H9 (cell line): ENCODE measurements around the gene IGSF10. TPM values are rescaled to one million over a fixed set of nuclear protein-coding genes. Genes with fewer than 3 reads are reported as not detected.

ENCODE experiments used
- DNase-seq: peaks from one replicate; pipeline ENCODE4 v3.0.0-alpha.2; 2017
- H2AFZ ChIP-seq: one replicate; pipeline ENCODE4 v1.6.1; 2013; ENCODE audit warnings: mild to moderate bottlenecking, low read length, control low read depth, moderate library complexity
- H2AK5ac ChIP-seq: 2 replicates; pipeline ENCODE4 v1.6.1; 2013; ENCODE audit warnings: low read length, control low read depth, mixed read lengths; ENCODE audit not compliant: insufficient read length
- H2BK120ac ChIP-seq: one replicate; pipeline ENCODE4 v1.6.1; 2013; ENCODE audit warnings: low read depth, mild to moderate bottlenecking, low read length, control low read depth, inconsistent platforms; ENCODE audit not compliant: poor library complexity, severe bottlenecking
- H2BK12ac ChIP-seq: 2 replicates; pipeline ENCODE4 v1.6.1; 2013; ENCODE audit warnings: low read length, control low read depth, mixed read lengths, low read depth; ENCODE audit not compliant: insufficient read length
- H2BK15ac ChIP-seq: 2 replicates; pipeline ENCODE4 v1.6.1; 2013; ENCODE audit warnings: low read depth, low read length, control low read depth
- H2BK20ac ChIP-seq: one replicate; pipeline ENCODE4 v1.6.1; 2013; ENCODE audit warnings: low read depth, mild to moderate bottlenecking, low read length, control low read depth, inconsistent platforms; ENCODE audit not compliant: poor library complexity, severe bottlenecking
- H2BK5ac ChIP-seq: 2 replicates; pipeline ENCODE4 v1.6.1; 2013; ENCODE audit warnings: low read length, control low read depth, mixed read lengths; ENCODE audit not compliant: insufficient read length
- H3K14ac ChIP-seq: 2 replicates; pipeline ENCODE4 v1.6.1; 2013; ENCODE audit warnings: low read length, control low read depth; ENCODE audit not compliant: insufficient read depth
- H3K18ac ChIP-seq: 2 replicates; pipeline ENCODE4 v1.6.1; 2013; ENCODE audit warnings: low read depth, mild to moderate bottlenecking, mixed read lengths, low read length, control low read depth; ENCODE audit not compliant: insufficient read length
- H3K23ac ChIP-seq: 2 replicates; pipeline ENCODE4 v1.6.1; 2013; ENCODE audit warnings: low read length, control low read depth, mixed read lengths, low read depth; ENCODE audit not compliant: insufficient read length
- H3K23me2 ChIP-seq: 2 replicates; pipeline ENCODE4 v1.6.1; 2013; ENCODE audit warnings: low read depth, mild to moderate bottlenecking, mixed read lengths, low read length, control low read depth; ENCODE audit not compliant: insufficient read length, poor library complexity, severe bottlenecking
- H3K27ac ChIP-seq: 2 replicates; pipeline ENCODE4 v1.5.1; 2013; ENCODE audit warnings: low read length, control low read depth, mixed read lengths, low read depth; ENCODE audit not compliant: insufficient read length
- H3K27me3 ChIP-seq: 2 replicates; pipeline ENCODE4 v1.6.1; 2013; ENCODE audit warnings: low read length, control low read depth, inconsistent platforms; ENCODE audit not compliant: insufficient read depth
- H3K4ac ChIP-seq: 2 replicates; pipeline ENCODE4 v1.6.1; 2013; ENCODE audit warnings: low read depth, mild to moderate bottlenecking, control low read depth, inconsistent platforms, low read length, moderate library complexity
- H3K4me1 ChIP-seq: 2 replicates; pipeline ENCODE4 v1.6.1; 2013; ENCODE audit warnings: low read length, control low read depth, inconsistent platforms; ENCODE audit not compliant: insufficient read depth
- H3K4me2 ChIP-seq: 2 replicates; pipeline ENCODE4 v1.6.1; 2013; ENCODE audit warnings: low read length, control low read depth, mixed read lengths; ENCODE audit not compliant: insufficient read length, insufficient read depth
- H3K56ac ChIP-seq: 2 replicates; pipeline ENCODE4 v1.6.1; 2013; ENCODE audit warnings: low read depth, mild to moderate bottlenecking, mixed read lengths, low read length, control low read depth; ENCODE audit not compliant: insufficient read length
- H3K79me1 ChIP-seq: 2 replicates; pipeline ENCODE4 v1.6.1; 2013; ENCODE audit warnings: low read depth, mild to moderate bottlenecking, moderate library complexity, low read length, control low read depth, inconsistent platforms; ENCODE audit not compliant: insufficient read depth, poor library complexity, severe bottlenecking
- H3K79me2 ChIP-seq: 2 replicates; pipeline ENCODE4 v1.6.1; 2013; ENCODE audit warnings: low read length, control low read depth, inconsistent platforms; ENCODE audit not compliant: insufficient read depth
- H3K9ac ChIP-seq: 2 replicates; pipeline ENCODE4 v1.6.1; 2013; ENCODE audit warnings: low read length, control low read depth, mixed read lengths; ENCODE audit not compliant: insufficient read length; ENCODE audit errors: extremely low read depth
- H3K9me3 ChIP-seq: one replicate; pipeline ENCODE4 v1.6.1; 2013; ENCODE audit warnings: low read depth, low read length, inconsistent platforms; ENCODE audit not compliant: control insufficient read depth
- H3T11ph ChIP-seq: one replicate; pipeline ENCODE4 v1.6.1; 2013; ENCODE audit warnings: mild to moderate bottlenecking, low read length, control low read depth, inconsistent platforms
- H4K20me1 ChIP-seq: one replicate; pipeline ENCODE4 v1.6.1; 2013; ENCODE audit not compliant: control insufficient read depth, insufficient read length, insufficient read depth
- H4K5ac ChIP-seq: 2 replicates; pipeline ENCODE4 v1.6.1; 2013; ENCODE audit warnings: low read depth, mild to moderate bottlenecking, mixed read lengths, low read length, control low read depth; ENCODE audit not compliant: insufficient read length
- H4K8ac ChIP-seq: replicated peaks from 2 replicates; pipeline ENCODE4 v1.6.1; 2013; ENCODE audit warnings: low read length, control low read depth, mixed read lengths, low read depth; ENCODE audit not compliant: insufficient read length
- H4K91ac ChIP-seq: 2 replicates; pipeline ENCODE4 v1.6.1; 2013; ENCODE audit warnings: low read depth, mild to moderate bottlenecking, moderate library complexity, mixed read lengths, low read length, control low read depth; ENCODE audit not compliant: insufficient read length
- H3K27ac Mint-ChIP-seq, 3 experiments: 2 replicates in 2 of 3; 3 replicates in 1 of 3; pipeline ENCODE4 v1.8.0; 2020 to 2021; ENCODE audit warnings: mixed read lengths in 3 of 3, mild to moderate bottlenecking in 1 of 3, moderate library complexity in 1 of 3
- H3K27me3 Mint-ChIP-seq: 2 replicates; pipeline ENCODE4 v1.8.0; 2021; ENCODE audit warnings: low read depth, mild to moderate bottlenecking, moderate library complexity, mixed read lengths
- H3K36me3 Mint-ChIP-seq, 3 experiments: 2 replicates in 2 of 3; 3 replicates in 1 of 3; pipeline ENCODE4 v1.8.0; 2020 to 2021; ENCODE audit warnings: low read depth in 3 of 3, mixed read lengths in 3 of 3; ENCODE audit not compliant: insufficient read depth in 1 of 3
- H3K4me1 Mint-ChIP-seq, 2 experiments: 2 replicates each; pipeline ENCODE4 v1.8.0; 2020; ENCODE audit warnings: mixed read lengths in 2 of 2
- H3K4me3 Mint-ChIP-seq, 2 experiments: 2 replicates in 1 of 2; 3 replicates in 1 of 2; pipeline ENCODE4 v1.8.0; 2020 to 2021; ENCODE audit warnings: mild to moderate bottlenecking in 2 of 2, mixed read lengths in 2 of 2, moderate library complexity in 1 of 2
- H3K9me3 Mint-ChIP-seq, 2 experiments: 2 replicates in 1 of 2; 3 replicates in 1 of 2; pipeline ENCODE4 v1.8.0; 2020; ENCODE audit warnings: mild to moderate bottlenecking in 2 of 2, mixed read lengths in 2 of 2, moderate library complexity in 1 of 2
- WGBS: extraction: QIAGEN DNeasy Blood & Tissue Kit; methylation state at CpG from one replicate; pipeline ENCODE4 v1.1.7; 2013; ENCODE audit warnings: missing lambda C conversion rate, low lambda C conversion rate, mixed read lengths; ENCODE audit not compliant: insufficient read length; ENCODE audit errors: extremely low coverage; 5-methylcytosine and 5-hydroxymethylcytosine counted together
- total RNA-seq: library from RNA; stranded (reverse); gene quantifications from 2 replicates; pipeline ENCODE4 v1.2.1, GENCODE V29; 2021
- TF ChIP-seq, protein P1 (sequence below): fragments of 200-600 bp; sonication (generic); conservative IDR thresholded peaks from 3 replicates; pipeline ENCODE4 v1.8.0; 2021; ENCODE audit warnings: antibody characterized with exemption, mild to moderate bottlenecking

The IGSF10 gene
- total RNA-seq, 1 experiment from 2014 or later: 0.20 TPM

DNA sequence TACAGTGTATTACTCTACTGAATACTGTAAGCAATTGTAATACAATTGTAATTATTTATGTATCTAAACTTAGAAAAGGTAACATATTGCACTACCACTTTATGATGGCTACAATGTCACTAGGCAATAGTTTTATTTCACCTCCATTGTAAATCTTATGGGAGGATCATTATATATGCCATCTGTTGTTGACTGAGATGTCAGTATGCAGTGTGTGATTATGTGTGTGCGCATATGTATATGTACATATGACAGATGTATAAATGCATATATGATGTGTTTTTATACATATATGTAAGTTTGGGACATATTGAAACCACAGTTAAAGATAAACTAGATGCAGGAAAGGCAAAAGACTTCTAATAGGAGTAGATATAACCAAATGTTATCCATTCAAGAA is 8.5 kb downstream of the IGSF10 start:
- Histone ChIP-seq H3K9me3 (no peaks in the 10 kb centered on the region), H3K4ac (no peak overlapping the region), H2AFZ (no peak overlapping the region), H3K79me2 (no peaks in the 10 kb centered on the region), H3K79me1 (no peaks in the 10 kb centered on the region), H3T11ph (no peak overlapping the region), H2BK12ac (no peak overlapping the region), H2BK120ac (no peak overlapping the region), H3K4me1 (no peaks in the 10 kb centered on the region), H3K9ac (no peak overlapping the region), H3K56ac (no peak overlapping the region), H2BK20ac (no peak overlapping the region), H3K27me3 (no peaks in the 10 kb centered on the region), H3K27ac (no peak overlapping the region), H2BK5ac (no peak overlapping the region), H3K23ac (no peak overlapping the region), H4K5ac (no peak overlapping the region), H2AK5ac (no peak overlapping the region), H3K4me2 (no peak overlapping the region), H4K20me1 (no peaks in the 10 kb centered on the region), H4K8ac (no peak overlapping the region), H3K23me2 (no peaks in the 10 kb centered on the region), H2BK15ac (no peak overlapping the region), H3K14ac (no peak overlapping the region), H4K91ac (no peak overlapping the region), H3K18ac (no peak overlapping the region)
- H3K27ac Mint-ChIP-seq: no peak overlapping the region
- no peak overlapping the region for H3K4me3 Mint-ChIP-seq
- peaks cover 0 to 4% of the 10 kb centered on the region in 2 experiments; a peak in 1 of 4 replicates for H3K4me1 Mint-ChIP-seq
- H3K9me3 Mint-ChIP-seq: no peaks in the 10 kb centered on the region; a peak in 1 of 5 replicates
- H3K36me3 Mint-ChIP-seq: no peaks in the 10 kb centered on the region
- TF ChIP-seq, protein P1, sequence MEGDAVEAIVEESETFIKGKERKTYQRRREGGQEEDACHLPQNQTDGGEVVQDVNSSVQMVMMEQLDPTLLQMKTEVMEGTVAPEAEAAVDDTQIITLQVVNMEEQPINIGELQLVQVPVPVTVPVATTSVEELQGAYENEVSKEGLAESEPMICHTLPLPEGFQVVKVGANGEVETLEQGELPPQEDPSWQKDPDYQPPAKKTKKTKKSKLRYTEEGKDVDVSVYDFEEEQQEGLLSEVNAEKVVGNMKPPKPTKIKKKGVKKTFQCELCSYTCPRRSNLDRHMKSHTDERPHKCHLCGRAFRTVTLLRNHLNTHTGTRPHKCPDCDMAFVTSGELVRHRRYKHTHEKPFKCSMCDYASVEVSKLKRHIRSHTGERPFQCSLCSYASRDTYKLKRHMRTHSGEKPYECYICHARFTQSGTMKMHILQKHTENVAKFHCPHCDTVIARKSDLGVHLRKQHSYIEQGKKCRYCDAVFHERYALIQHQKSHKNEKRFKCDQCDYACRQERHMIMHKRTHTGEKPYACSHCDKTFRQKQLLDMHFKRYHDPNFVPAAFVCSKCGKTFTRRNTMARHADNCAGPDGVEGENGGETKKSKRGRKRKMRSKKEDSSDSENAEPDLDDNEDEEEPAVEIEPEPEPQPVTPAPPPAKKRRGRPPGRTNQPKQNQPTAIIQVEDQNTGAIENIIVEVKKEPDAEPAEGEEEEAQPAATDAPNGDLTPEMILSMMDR: no peak
- no peaks in the 10 kb centered on the region for H3K27me3 Mint-ChIP-seq
- DNase-seq: no peak
- WGBS: no CpG with 5 or more reads among the region's 1 CpG
